GM19351 (cell line): ENCODE results near the gene GAL3ST2.
"Not testable (repeated sequence)": the region's sequence is repeated elsewhere in the genome, so short reads cannot be mapped to it uniquely, and the experiment has no call there.

Experiments used
- ATAC-seq: cut with Tn5 transposase; IDR thresholded peaks from one replicate; pipeline ENCODE4 v1.9.1; 2021; ENCODE audit warnings: mild to moderate bottlenecking, moderate library complexity; ENCODE audit not compliant: unreplicated experiment

GAL3ST2 gene

GRCh38 chr2:241767464-241768250, 9.0 kb upstream of the GAL3ST2 start:
- ATAC-seq: no peak

- ATAC-seq: no peak
Measured at GRCh38 chr2:241768251-241768711, 8.3 kb upstream of the GAL3ST2 start.

GRCh38 chr2:241768850-241769249, 7.8 kb upstream of the GAL3ST2 start:
- ATAC-seq: no peak

- ATAC-seq: no peak
Measured at GRCh38 chr2:241769819-241770184, 6.8 kb upstream of the GAL3ST2 start.

- no peak for ATAC-seq
Measured at GRCh38 chr2:241770185-241770935, 6.3 kb upstream of the GAL3ST2 start.

- ATAC-seq: no peak
Measured at GRCh38 chr2:241770936-241771285, 5.7 kb upstream of the GAL3ST2 start.

- no peak for ATAC-seq
Measured at GRCh38 chr2:241771286-241772062, 5.1 kb upstream of the GAL3ST2 start.

- no peak for ATAC-seq
Measured at GRCh38 chr2:241772063-241772499, 4.5 kb upstream of the GAL3ST2 start.

- ATAC-seq: no peak
Measured at GRCh38 chr2:241773511-241774418, 2.9 kb upstream of the GAL3ST2 start.

- no peak for ATAC-seq
Measured at GRCh38 chr2:241774419-241775222, 2.0 kb upstream of the GAL3ST2 start.

- no peak for ATAC-seq
Measured at GRCh38 chr2:241775223-241776177, 1.1 kb upstream of the GAL3ST2 start.

GRCh38 chr2:241777170-241777685, 606 bp downstream of the GAL3ST2 start:
- ATAC-seq: no peak

GRCh38 chr2:241777686-241778627, 1.3 kb downstream of the GAL3ST2 start:
- no peak for ATAC-seq

GRCh38 chr2:241780939-241781569, 4.4 kb downstream of the GAL3ST2 start:
- no peak for ATAC-seq

- ATAC-seq: not testable (repeated sequence)
Measured at GRCh38 chr2:241782053-241782452, 5.4 kb downstream of the GAL3ST2 start.

- no peak for ATAC-seq
Measured at GRCh38 chr2:241788135-241788534, 11.5 kb downstream of the GAL3ST2 start.

GRCh38 chr2:241788572-241788971, 11.9 kb downstream of the GAL3ST2 start:
- peak; percentile 56 for ATAC-seq
